WTC11 (cell line): ENCODE data around the gene GGA2. TPM values are rescaled to one million over a fixed set of nuclear protein-coding genes. Genes with fewer than 3 reads are reported as not detected.
A peak's percentile ranks its signal among the peaks of the same experiment; 100 is the strongest.

ENCODE experiments used
- ATAC-seq: fragments of 200-7000 bp; cut with Tn5 transposase; 2 replicates; pipeline ENCODE4 v1.10.0; 2021; ENCODE audit warnings: mild to moderate bottlenecking, moderate library complexity
- CTCF ChIA-PET: fragments of 300-600 bp; sonication (Branson Sonifier 250); formaldehyde crosslinking; loops from one replicate; lab custom pipeline; 2021; ENCODE audit warnings: antibody characterized with exemption; lab: Charles Lee
- POLR2A ChIA-PET: fragments of 350-600 bp; sonication (Branson Sonifier 250); formaldehyde crosslinking; loops from one replicate; lab custom pipeline; 2021; ENCODE audit warnings: antibody characterized with exemption; lab: Charles Lee
- DNase-seq: peaks from one replicate; pipeline ENCODE4 v3.0.0; 2021; ENCODE audit warnings: low spot score
- H3K27ac Mint-ChIP-seq: 2 replicates; pipeline ENCODE4 v1.8.0; 2021; ENCODE audit warnings: mixed read lengths
- H3K27me3 Mint-ChIP-seq: 2 replicates; pipeline ENCODE4 v1.8.0; 2021; ENCODE audit warnings: low read depth, mild to moderate bottlenecking, moderate library complexity, mixed read lengths
- H3K36me3 Mint-ChIP-seq: 2 replicates; pipeline ENCODE4 v1.8.0; 2021; ENCODE audit warnings: mixed read lengths
- H3K4me1 Mint-ChIP-seq: 2 replicates; pipeline ENCODE4 v1.8.0; 2022; ENCODE audit warnings: mixed read lengths
- H3K4me3 Mint-ChIP-seq: 2 replicates; pipeline ENCODE4 v1.8.0; 2021; ENCODE audit warnings: mild to moderate bottlenecking, moderate library complexity, mixed read lengths
- H3K9me3 Mint-ChIP-seq: 2 replicates; pipeline ENCODE4 v1.8.0; 2021; ENCODE audit warnings: mixed read lengths
- ARID4B ChIP-seq: sonication (generic); formaldehyde crosslinking; IDR thresholded peaks from 2 replicates; pipeline ENCODE4 v1.8.0; 2023; ENCODE audit warnings: missing genetic modification reagents, mild to moderate bottlenecking, borderline replicate concordance
- ELF4 ChIP-seq: sonication (generic); formaldehyde crosslinking; IDR thresholded peaks from 2 replicates; pipeline ENCODE4 v1.8.1; 2022; ENCODE audit warnings: low read depth, mild to moderate bottlenecking, moderate library complexity, missing genetic modification reagents
- ESRRA ChIP-seq: sonication (generic); formaldehyde crosslinking; IDR thresholded peaks from 2 replicates; pipeline ENCODE4 v1.8.1; 2022; ENCODE audit warnings: mild to moderate bottlenecking, missing genetic modification reagents, borderline replicate concordance
- ETV6 ChIP-seq: sonication (generic); formaldehyde crosslinking; IDR thresholded peaks from 2 replicates; pipeline ENCODE4 v1.8.1; 2022; ENCODE audit warnings: mild to moderate bottlenecking, missing genetic modification reagents
- FOXK1 ChIP-seq: sonication (generic); formaldehyde crosslinking; IDR thresholded peaks from 2 replicates; pipeline ENCODE4 v1.8.0; 2022; ENCODE audit warnings: mild to moderate bottlenecking, moderate library complexity, missing genetic modification reagents
- GRHL2 ChIP-seq: fragments of 250-450 bp; sonication (Bioruptor Pico); IDR thresholded peaks from 2 replicates; pipeline ENCODE4 v1.8.0; 2022; ENCODE audit warnings: mild to moderate bottlenecking, moderate library complexity; ENCODE audit not compliant: insufficient replicate concordance, severe bottlenecking
- HMGA2 ChIP-seq: fragments of 250-450 bp; sonication (Bioruptor Pico); IDR thresholded peaks from 2 replicates; pipeline ENCODE4 v1.4.0; 2021; ENCODE audit warnings: mild to moderate bottlenecking, moderate library complexity
- JAZF1 ChIP-seq: fragments of 250-450 bp; sonication (Bioruptor Pico); IDR thresholded peaks from 2 replicates; pipeline ENCODE4 v1.9.0; 2021; ENCODE audit warnings: moderate library complexity, mild to moderate bottlenecking, inconsistent platforms
- MLX ChIP-seq: sonication (generic); formaldehyde crosslinking; IDR thresholded peaks from 2 replicates; pipeline ENCODE4 v1.8.1; 2023; ENCODE audit warnings: mild to moderate bottlenecking, missing genetic modification reagents, moderate library complexity
- NFATC4 ChIP-seq: fragments of 250-450 bp; sonication (Bioruptor Pico); IDR thresholded peaks from 2 replicates; pipeline ENCODE4 v1.9.0; 2021; ENCODE audit warnings: mild to moderate bottlenecking
- NFYB ChIP-seq: sonication (generic); formaldehyde crosslinking; conservative IDR thresholded peaks from 2 replicates; pipeline ENCODE4 v1.8.0; 2022; ENCODE audit warnings: low read depth, missing genetic modification reagents
- NR1H2 ChIP-seq: sonication (generic); formaldehyde crosslinking; IDR thresholded peaks from 2 replicates; pipeline ENCODE4 v1.9.0; 2021; ENCODE audit warnings: mild to moderate bottlenecking, moderate library complexity, missing genetic modification reagents
- RELA ChIP-seq: sonication (generic); formaldehyde crosslinking; IDR thresholded peaks from 2 replicates; pipeline ENCODE4 v1.8.1; 2022; ENCODE audit warnings: missing genetic modification reagents, mild to moderate bottlenecking, borderline replicate concordance
- TEAD4 ChIP-seq: sonication (generic); formaldehyde crosslinking; IDR thresholded peaks from 2 replicates; pipeline ENCODE4 v1.8.0; 2022; ENCODE audit warnings: mild to moderate bottlenecking, missing genetic modification reagents
- ZNF317 ChIP-seq: sonication (generic); formaldehyde crosslinking; IDR thresholded peaks from 2 replicates; pipeline ENCODE4 v1.8.1; 2023; ENCODE audit warnings: low read depth, mild to moderate bottlenecking, moderate library complexity, missing genetic modification reagents, borderline replicate concordance
- total RNA-seq: library from RNA; stranded (reverse); gene quantifications from 3 replicates; pipeline ENCODE4 v1.2.3, GENCODE V29; 2021
- TF ChIP-seq, protein P1 (sequence below): sonication (generic); formaldehyde crosslinking; IDR thresholded peaks from 2 replicates; pipeline ENCODE4 v1.8.1; 2022; ENCODE audit warnings: low read depth, missing genetic modification reagents, borderline replicate concordance
- TF ChIP-seq, protein P2 (sequence below): sonication (generic); formaldehyde crosslinking; IDR thresholded peaks from 2 replicates; pipeline ENCODE4 v1.8.0; 2023; ENCODE audit warnings: mild to moderate bottlenecking, missing genetic modification reagents
- TF ChIP-seq, protein P3 (sequence below): sonication (generic); formaldehyde crosslinking; IDR thresholded peaks from 2 replicates; pipeline ENCODE4 v1.8.0; 2023; ENCODE audit warnings: missing genetic modification reagents
- TF ChIP-seq, protein P4 (sequence below): sonication (generic); formaldehyde crosslinking; IDR thresholded peaks from 2 replicates; pipeline ENCODE4 v1.8.1; 2023; ENCODE audit warnings: mild to moderate bottlenecking, missing genetic modification reagents, borderline replicate concordance
- TF ChIP-seq, protein P5 (sequence below): sonication (generic); formaldehyde crosslinking; IDR thresholded peaks from 2 replicates; pipeline ENCODE4 v1.8.1; 2023; ENCODE audit warnings: mild to moderate bottlenecking, moderate library complexity, missing genetic modification reagents

GGA2 gene
- total RNA-seq, 1 experiment from 2014 or later = 107 TPM

GRCh38 chr16:23498863-23499262 is 11.4 kb downstream of the GGA2 start:
- H3K36me3 Mint-ChIP-seq = peaks cover 16% of the 10 kb centered on the region
- DNase-seq (no peak), ATAC-seq (no peak)
- H3K27me3 Mint-ChIP-seq = no peaks in the 10 kb centered on the region
- no peaks in the 10 kb centered on the region for H3K9me3 Mint-ChIP-seq
- POLR2A ChIA-PET = no interaction called here
- no peak overlapping the region for H3K4me3 Mint-ChIP-seq
- TF ChIP-seq NFYB (CRISPR knock-in tag) (no peak), HMGA2 (no peak), ZNF317 (CRISPR knock-in tag) (no peak), ESRRA (CRISPR knock-in tag) (no peak), JAZF1 (no peak), ELF4 (CRISPR knock-in tag) (no peak), NFATC4 (CRISPR knock-in tag) (no peak), RELA (CRISPR knock-in tag) (no peak)
- TF ChIP-seq, protein P1, sequence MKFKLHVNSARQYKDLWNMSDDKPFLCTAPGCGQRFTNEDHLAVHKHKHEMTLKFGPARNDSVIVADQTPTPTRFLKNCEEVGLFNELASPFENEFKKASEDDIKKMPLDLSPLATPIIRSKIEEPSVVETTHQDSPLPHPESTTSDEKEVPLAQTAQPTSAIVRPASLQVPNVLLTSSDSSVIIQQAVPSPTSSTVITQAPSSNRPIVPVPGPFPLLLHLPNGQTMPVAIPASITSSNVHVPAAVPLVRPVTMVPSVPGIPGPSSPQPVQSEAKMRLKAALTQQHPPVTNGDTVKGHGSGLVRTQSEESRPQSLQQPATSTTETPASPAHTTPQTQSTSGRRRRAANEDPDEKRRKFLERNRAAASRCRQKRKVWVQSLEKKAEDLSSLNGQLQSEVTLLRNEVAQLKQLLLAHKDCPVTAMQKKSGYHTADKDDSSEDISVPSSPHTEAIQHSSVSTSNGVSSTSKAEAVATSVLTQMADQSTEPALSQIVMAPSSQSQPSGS (CRISPR knock-in tag) = no peak
- H3K4me1 Mint-ChIP-seq = peaks cover 34% of the 10 kb centered on the region
- H3K27ac Mint-ChIP-seq = peak overlapping the region; percentile 30
- CTCF ChIA-PET = interaction anchor here (1.1 kb wide), 1 partner anchor 63 kb away, joined by 3 read pairs; no protein-coding TSS in a partner anchor

- ChIA-PET CTCF (interaction anchor here (1.0 to 1.1 kb wide), 2 partner anchors 60 to 62 kb away, joined by 3 read pairs; partner anchors contain the start of genes EARS2 and UBFD1), POLR2A (no interaction called here)
- DNase-seq = no peak
- no peak for ATAC-seq
- Mint-ChIP-seq H3K4me3 (no peak overlapping the region), H3K36me3 (peaks cover 27% of the 10 kb centered on the region), H3K9me3 (no peaks in the 10 kb centered on the region), H3K4me1 (peaks cover 24% of the 10 kb centered on the region), H3K27me3 (no peaks in the 10 kb centered on the region), H3K27ac (peak overlapping the region; percentile 77)
- TF ChIP-seq ARID4B (CRISPR knock-in tag) (no peak), RELA (CRISPR knock-in tag) (no peak), ETV6 (no peak), FOXK1 (CRISPR knock-in tag) (no peak), MLX (CRISPR knock-in tag) (no peak), NR1H2 (CRISPR knock-in tag) (no peak), GRHL2 (CRISPR knock-in tag) (no peak), TEAD4 (CRISPR knock-in tag) (no peak)
- TF ChIP-seq, protein P2, sequence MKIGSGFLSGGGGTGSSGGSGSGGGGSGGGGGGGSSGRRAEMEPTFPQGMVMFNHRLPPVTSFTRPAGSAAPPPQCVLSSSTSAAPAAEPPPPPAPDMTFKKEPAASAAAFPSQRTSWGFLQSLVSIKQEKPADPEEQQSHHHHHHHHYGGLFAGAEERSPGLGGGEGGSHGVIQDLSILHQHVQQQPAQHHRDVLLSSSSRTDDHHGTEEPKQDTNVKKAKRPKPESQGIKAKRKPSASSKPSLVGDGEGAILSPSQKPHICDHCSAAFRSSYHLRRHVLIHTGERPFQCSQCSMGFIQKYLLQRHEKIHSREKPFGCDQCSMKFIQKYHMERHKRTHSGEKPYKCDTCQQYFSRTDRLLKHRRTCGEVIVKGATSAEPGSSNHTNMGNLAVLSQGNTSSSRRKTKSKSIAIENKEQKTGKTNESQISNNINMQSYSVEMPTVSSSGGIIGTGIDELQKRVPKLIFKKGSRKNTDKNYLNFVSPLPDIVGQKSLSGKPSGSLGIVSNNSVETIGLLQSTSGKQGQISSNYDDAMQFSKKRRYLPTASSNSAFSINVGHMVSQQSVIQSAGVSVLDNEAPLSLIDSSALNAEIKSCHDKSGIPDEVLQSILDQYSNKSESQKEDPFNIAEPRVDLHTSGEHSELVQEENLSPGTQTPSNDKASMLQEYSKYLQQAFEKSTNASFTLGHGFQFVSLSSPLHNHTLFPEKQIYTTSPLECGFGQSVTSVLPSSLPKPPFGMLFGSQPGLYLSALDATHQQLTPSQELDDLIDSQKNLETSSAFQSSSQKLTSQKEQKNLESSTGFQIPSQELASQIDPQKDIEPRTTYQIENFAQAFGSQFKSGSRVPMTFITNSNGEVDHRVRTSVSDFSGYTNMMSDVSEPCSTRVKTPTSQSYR = no peak
- TF ChIP-seq, protein P3, sequence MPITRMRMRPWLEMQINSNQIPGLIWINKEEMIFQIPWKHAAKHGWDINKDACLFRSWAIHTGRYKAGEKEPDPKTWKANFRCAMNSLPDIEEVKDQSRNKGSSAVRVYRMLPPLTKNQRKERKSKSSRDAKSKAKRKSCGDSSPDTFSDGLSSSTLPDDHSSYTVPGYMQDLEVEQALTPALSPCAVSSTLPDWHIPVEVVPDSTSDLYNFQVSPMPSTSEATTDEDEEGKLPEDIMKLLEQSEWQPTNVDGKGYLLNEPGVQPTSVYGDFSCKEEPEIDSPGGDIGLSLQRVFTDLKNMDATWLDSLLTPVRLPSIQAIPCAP (CRISPR knock-in tag) = no peak
- TF ChIP-seq, protein P4, sequence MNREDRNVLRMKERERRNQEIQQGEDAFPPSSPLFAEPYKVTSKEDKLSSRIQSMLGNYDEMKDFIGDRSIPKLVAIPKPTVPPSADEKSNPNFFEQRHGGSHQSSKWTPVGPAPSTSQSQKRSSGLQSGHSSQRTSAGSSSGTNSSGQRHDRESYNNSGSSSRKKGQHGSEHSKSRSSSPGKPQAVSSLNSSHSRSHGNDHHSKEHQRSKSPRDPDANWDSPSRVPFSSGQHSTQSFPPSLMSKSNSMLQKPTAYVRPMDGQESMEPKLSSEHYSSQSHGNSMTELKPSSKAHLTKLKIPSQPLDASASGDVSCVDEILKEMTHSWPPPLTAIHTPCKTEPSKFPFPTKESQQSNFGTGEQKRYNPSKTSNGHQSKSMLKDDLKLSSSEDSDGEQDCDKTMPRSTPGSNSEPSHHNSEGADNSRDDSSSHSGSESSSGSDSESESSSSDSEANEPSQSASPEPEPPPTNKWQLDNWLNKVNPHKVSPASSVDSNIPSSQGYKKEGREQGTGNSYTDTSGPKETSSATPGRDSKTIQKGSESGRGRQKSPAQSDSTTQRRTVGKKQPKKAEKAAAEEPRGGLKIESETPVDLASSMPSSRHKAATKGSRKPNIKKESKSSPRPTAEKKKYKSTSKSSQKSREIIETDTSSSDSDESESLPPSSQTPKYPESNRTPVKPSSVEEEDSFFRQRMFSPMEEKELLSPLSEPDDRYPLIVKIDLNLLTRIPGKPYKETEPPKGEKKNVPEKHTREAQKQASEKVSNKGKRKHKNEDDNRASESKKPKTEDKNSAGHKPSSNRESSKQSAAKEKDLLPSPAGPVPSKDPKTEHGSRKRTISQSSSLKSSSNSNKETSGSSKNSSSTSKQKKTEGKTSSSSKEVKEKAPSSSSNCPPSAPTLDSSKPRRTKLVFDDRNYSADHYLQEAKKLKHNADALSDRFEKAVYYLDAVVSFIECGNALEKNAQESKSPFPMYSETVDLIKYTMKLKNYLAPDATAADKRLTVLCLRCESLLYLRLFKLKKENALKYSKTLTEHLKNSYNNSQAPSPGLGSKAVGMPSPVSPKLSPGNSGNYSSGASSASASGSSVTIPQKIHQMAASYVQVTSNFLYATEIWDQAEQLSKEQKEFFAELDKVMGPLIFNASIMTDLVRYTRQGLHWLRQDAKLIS (CRISPR knock-in tag) = no peak
- TF ChIP-seq, protein P5, sequence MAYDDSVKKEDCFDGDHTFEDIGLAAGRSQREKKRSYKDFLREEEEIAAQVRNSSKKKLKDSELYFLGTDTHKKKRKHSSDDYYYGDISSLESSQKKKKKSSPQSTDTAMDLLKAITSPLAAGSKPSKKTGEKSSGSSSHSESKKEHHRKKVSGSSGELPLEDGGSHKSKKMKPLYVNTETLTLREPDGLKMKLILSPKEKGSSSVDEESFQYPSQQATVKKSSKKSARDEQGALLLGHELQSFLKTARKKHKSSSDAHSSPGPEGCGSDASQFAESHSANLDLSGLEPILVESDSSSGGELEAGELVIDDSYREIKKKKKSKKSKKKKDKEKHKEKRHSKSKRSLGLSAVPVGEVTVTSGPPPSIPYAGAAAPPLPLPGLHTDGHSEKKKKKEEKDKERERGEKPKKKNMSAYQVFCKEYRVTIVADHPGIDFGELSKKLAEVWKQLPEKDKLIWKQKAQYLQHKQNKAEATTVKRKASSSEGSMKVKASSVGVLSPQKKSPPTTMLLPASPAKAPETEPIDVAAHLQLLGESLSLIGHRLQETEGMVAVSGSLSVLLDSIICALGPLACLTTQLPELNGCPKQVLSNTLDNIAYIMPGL = no peak
These were observed 12.8 kb downstream of the GGA2 start for GRCh38 chr16:23497543-23497868.
